Activated CD8-positive, alpha-beta T cell treated with anti-CD3 and anti-CD28 coated beads for 36 hours (primary cell): ENCODE results near the gene TIMELESS. TPM values are rescaled to one million over a fixed set of nuclear protein-coding genes. Genes with fewer than 3 reads are reported as not detected.

Experiments
- ATAC-seq: fragments of 200-7000 bp; cut with Tn5 transposase; one replicate; pipeline ENCODE4 v1.10.0; 2021; ENCODE audit warnings: mild to moderate bottlenecking, moderate library complexity
- CTCF ChIA-PET: fragments of 350-600 bp; sonication (Branson Sonifier 250); formaldehyde crosslinking; loops from one replicate; lab custom pipeline; 2021; ENCODE audit warnings: antibody characterized with exemption; lab: Charles Lee
- POLR2A ChIA-PET: fragments of 350-600 bp; sonication (Branson Sonifier 250); formaldehyde crosslinking; loops from one replicate; lab custom pipeline; 2021; ENCODE audit warnings: antibody characterized with exemption; lab: Charles Lee
- DNase-seq: peaks from one replicate; pipeline ENCODE4 v3.0.0-alpha.2; 2020
- H3K27ac Mint-ChIP-seq: one replicate; pipeline ENCODE4 v1.8.0; 2021; ENCODE audit warnings: mild to moderate bottlenecking, mixed read lengths
- H3K27me3 Mint-ChIP-seq: one replicate; pipeline ENCODE4 v1.8.0; 2021; ENCODE audit warnings: mixed read lengths
- H3K36me3 Mint-ChIP-seq: one replicate; pipeline ENCODE4 v1.8.0; 2021; ENCODE audit warnings: low read depth, mixed read lengths
- H3K4me1 Mint-ChIP-seq: one replicate; pipeline ENCODE4 v1.8.0; 2021; ENCODE audit warnings: low read depth, mixed read lengths
- H3K4me3 Mint-ChIP-seq: one replicate; pipeline ENCODE4 v1.8.0; 2021; ENCODE audit warnings: mild to moderate bottlenecking, moderate library complexity, mixed read lengths
- H3K9me3 Mint-ChIP-seq: one replicate; pipeline ENCODE4 v1.8.0; 2021; ENCODE audit warnings: mixed read lengths
- CTCF ChIP-seq: fragments of 200-600 bp; IDR thresholded peaks from one replicate; pipeline ENCODE4 v1.8.0; 2022; ENCODE audit warnings: antibody characterized with exemption, mild to moderate bottlenecking
- intact Hi-C: fragments of 100-400 bp; cut with micrococcal nuclease; formaldehyde crosslinking; loops from one replicate; pipeline ENCODE4 v1.10.0; 2022
- total RNA-seq, 2 experiments: library from RNA; stranded (reverse); gene quantifications; one replicate each; pipeline ENCODE4 v1.2.3, GENCODE V29; 2021

The TIMELESS gene
- total RNA-seq, 2 experiments from 2014 or later = 48.7 to 49.2 TPM

GRCh38 chr12:56490360-56490759 is 41.1 kb upstream of the TIMELESS start:
- no peak for TF ChIP-seq CTCF
- H3K36me3 Mint-ChIP-seq = peaks cover 3% of the 10 kb centered on the region
- intact Hi-C loops = no loop called here
- H3K4me1 Mint-ChIP-seq = peaks cover 16% of the 10 kb centered on the region
- H3K27ac Mint-ChIP-seq = no peak overlapping the region
- no peak overlapping the region for H3K4me3 Mint-ChIP-seq
- H3K27me3 Mint-ChIP-seq = peaks cover 32% of the 10 kb centered on the region
- ChIA-PET CTCF (interaction anchor here (0.7 to 1.7 kb wide), 5 partner anchors 9 to 90 kb away, joined by 3 to 6 read pairs (median 3); no protein-coding TSS in a partner anchor), POLR2A (interaction anchor here (0.6 to 1.0 kb wide), 4 partner anchors 17 to 145 kb away, joined by 3 to 4 read pairs (median 3); no protein-coding TSS in a partner anchor)
- no peak for DNase-seq
- ATAC-seq = no peak
- peaks cover 5% of the 10 kb centered on the region for H3K9me3 Mint-ChIP-seq

- ATAC-seq (peak; percentile 97), DNase-seq (peak; percentile 81)
- no peak for TF ChIP-seq CTCF
- CTCF ChIA-PET = interaction anchor here (0.7 to 1.8 kb wide), 5 partner anchors 8 to 124 kb away, joined by 3 to 6 read pairs (median 4); no protein-coding TSS in a partner anchor
- H3K27ac Mint-ChIP-seq = peak within 1 kb of the TSS; percentile 61
- H3K4me3 Mint-ChIP-seq = peak within 1 kb of the TSS; percentile 80
- H3K9me3 Mint-ChIP-seq = peaks cover 5% of the 10 kb centered on the region
- intact Hi-C loops = no loop called here
- H3K36me3 Mint-ChIP-seq = peaks cover 3% of the 10 kb centered on the region
- peaks cover 16% of the 10 kb centered on the region for H3K4me1 Mint-ChIP-seq
- peaks cover 32% of the 10 kb centered on the region for H3K27me3 Mint-ChIP-seq
- POLR2A ChIA-PET = interaction anchor here (1.2 kb wide), 2 partner anchors 19 to 369 kb away, joined by 3 to 4 read pairs; no protein-coding TSS in a partner anchor
These were observed 39.1 kb upstream of the TIMELESS start, which contains the start of gene GLS2 for GRCh38 chr12:56488041-56488955. GLS2 (minus strand) TSS chr12:56488161; CDS start chr12:56488118, 43 bp downstream.

- intact Hi-C loops = no loop called here
- peaks cover 16% of the 10 kb centered on the region for H3K4me1 Mint-ChIP-seq
- peaks cover 3% of the 10 kb centered on the region for H3K36me3 Mint-ChIP-seq
- DNase-seq = peak; percentile 50
- POLR2A ChIA-PET = interaction anchor here (1.2 kb wide), 1 partner anchor 368 kb away, joined by 4 read pairs; no protein-coding TSS in a partner anchor
- H3K27ac Mint-ChIP-seq = peak overlapping the region; percentile 61
- H3K9me3 Mint-ChIP-seq = peaks cover 5% of the 10 kb centered on the region
- H3K4me3 Mint-ChIP-seq = peak overlapping the region; percentile 80
- peak; percentile 35 for ATAC-seq
- TF ChIP-seq CTCF = no peak
- CTCF ChIA-PET = interaction anchor here (1.0 to 1.8 kb wide), 4 partner anchors 9 to 124 kb away, joined by 3 to 6 read pairs (median 4); no protein-coding TSS in a partner anchor
- H3K27me3 Mint-ChIP-seq = peaks cover 29% of the 10 kb centered on the region
These were observed 38.3 kb upstream of the TIMELESS start for GRCh38 chr12:56487448-56488040.

- H3K27ac Mint-ChIP-seq = no peak overlapping the region
- no peak overlapping the region for H3K4me3 Mint-ChIP-seq
- ATAC-seq = no peak
- peaks cover 3% of the 10 kb centered on the region for H3K36me3 Mint-ChIP-seq
- H3K27me3 Mint-ChIP-seq = peaks cover 27% of the 10 kb centered on the region
- no peak for TF ChIP-seq CTCF
- intact Hi-C loops = no loop called here
- DNase-seq = no peak
- CTCF ChIA-PET = no interaction called here
- POLR2A ChIA-PET = no interaction called here
- H3K4me1 Mint-ChIP-seq = peaks cover 16% of the 10 kb centered on the region
- H3K9me3 Mint-ChIP-seq = peaks cover 5% of the 10 kb centered on the region
These were observed 37.5 kb upstream of the TIMELESS start for GRCh38 chr12:56486694-56487093.
